Measurements from ENCODE around the gene FAAP24.
"Not testable (repeated sequence)": the region's sequence is repeated elsewhere in the genome, so short reads cannot be mapped to it uniquely, and the experiment has no call there.

The FAAP24 gene

DNA sequence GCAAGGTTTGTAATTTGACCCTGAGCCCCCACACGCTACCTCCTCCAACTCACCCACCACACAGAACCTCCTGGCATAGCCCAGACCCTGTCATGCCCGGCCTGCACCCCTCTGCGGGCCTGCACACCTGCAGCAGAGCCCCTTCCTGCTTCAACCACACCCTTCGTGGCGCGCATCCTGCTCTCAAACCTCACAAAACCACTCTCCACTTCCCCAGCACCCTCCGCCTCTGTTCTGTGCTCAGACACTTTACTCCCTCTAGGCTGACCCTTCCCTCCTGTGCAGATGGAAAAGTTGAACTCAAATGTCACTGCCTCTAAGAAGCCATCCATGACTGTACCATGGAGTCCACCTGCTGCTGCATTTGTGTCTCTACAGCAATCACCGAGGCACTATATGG, 28.5 kb downstream of the FAAP24 start:
- DNase-seq, result no peak

- no peak for DNase-seq
These were observed 28.9 kb downstream of the FAAP24 start for GRCh38 chr19:33000910-33001309.

- not testable (repeated sequence) for DNase-seq
These were observed 30.3 kb downstream of the FAAP24 start for GRCh38 chr19:33002126-33002865.

DNA sequence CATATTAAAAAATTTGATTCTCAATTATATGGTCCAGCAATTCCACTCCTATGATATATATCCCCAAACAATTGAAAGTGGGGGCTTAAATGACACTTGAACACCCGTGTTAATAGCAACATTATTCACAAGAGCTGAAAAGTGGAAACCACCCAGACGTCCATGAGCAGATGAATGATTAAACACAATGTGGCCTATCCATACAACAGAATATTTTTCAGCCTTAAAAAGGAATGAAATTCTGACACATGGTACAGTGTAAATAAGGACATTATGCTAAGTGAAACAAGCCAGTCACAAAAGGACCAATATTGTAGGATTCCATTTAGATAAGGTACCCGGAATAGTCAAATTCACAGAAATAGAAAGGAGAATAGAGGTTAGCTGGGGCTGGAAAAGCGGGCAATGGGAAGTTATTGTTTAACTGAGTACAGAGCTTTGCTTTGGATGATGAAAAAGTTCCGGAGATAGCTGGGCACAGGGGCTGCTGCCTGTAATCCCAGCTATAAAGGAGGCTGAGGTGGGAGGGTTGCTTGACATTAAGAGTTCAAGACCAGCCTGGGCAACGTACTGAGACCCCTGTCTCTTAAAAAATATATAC, 31.5 kb downstream of the FAAP24 start:
- DNase-seq, result not testable (repeated sequence)

DNA sequence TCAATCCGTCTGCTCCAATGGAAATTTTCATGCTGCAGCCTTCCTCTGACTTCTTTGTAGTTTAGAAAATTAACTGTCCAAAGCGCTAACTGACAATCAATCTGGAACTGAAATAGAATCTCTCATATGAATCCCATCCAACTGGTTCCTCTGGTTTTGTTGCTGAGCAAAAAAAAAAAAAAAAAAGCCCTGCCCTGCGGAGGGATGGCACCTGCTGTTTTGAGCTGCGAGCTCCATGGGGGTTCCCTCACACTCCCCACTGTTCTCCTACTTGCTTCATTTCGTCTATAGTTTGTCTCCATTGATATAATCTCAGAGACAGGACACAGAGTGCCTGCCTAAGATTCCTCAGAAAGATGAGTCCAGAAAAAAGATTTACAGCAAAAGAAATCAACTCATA, 33.4 kb downstream of the FAAP24 start:
- DNase-seq, result no peak

GRCh38 chr19:33008738-33009137, 36.7 kb downstream of the FAAP24 start:
- no peak for DNase-seq

DNA sequence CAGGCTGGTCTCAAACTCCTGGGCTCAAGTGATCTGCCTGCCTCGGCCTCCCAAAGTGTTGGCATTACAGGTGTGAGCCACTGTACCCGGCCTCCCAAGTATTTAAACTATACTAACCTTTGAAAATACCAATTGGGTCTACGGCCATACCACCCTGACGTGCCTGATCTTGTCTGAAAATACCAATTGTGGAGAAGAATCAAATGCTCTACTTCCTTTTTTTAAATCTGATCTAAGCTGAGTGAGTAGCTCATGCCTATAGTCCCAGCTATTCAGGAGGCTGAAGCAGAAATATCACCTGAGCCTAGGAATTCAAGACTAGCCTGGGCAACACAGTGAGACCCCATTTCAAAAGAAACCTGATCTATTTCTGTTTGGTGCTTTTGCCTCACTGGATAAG, 38.8 kb downstream of the FAAP24 start:
- DNase-seq, result not testable (repeated sequence)

DNA sequence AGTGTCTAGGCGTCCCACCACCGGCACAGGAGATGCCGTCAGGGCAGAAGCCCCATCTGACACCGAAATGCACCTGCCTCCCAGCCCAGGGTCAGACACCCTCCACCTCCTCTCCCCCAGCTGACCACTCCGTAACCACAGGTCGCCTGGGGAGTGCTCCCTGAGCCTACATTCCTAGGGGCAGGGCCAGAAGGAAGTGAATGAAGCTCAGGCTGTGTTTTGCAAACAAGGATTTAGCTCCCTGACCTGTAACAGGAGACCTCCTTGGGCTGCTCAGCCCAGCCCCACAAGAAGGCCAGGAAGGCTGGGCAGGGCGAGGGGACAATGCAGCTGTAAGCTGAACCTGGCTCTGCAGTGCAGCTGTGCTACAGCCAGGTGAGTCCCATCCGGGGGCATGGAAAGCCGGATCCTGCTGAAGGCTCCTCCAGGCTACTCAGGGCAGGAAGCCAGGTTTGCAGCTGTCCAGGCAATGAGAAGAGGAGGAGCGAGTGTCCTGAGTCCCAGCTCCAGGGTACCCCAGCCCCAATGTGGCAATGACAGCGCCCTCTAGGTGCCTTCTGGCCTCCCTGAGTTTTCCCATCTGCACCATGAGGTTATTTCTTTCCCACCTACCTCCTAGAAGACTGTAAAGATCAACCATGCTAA, 50.6 kb downstream of the FAAP24 start:
- no peak for DNase-seq

- DNase-seq, result no peak
These were observed 52.4 kb downstream of the FAAP24 start for GRCh38 chr19:33024398-33024797.

GRCh38 chr19:33025468-33026238, 53.6 kb downstream of the FAAP24 start:
- not testable (repeated sequence) for DNase-seq

DNA sequence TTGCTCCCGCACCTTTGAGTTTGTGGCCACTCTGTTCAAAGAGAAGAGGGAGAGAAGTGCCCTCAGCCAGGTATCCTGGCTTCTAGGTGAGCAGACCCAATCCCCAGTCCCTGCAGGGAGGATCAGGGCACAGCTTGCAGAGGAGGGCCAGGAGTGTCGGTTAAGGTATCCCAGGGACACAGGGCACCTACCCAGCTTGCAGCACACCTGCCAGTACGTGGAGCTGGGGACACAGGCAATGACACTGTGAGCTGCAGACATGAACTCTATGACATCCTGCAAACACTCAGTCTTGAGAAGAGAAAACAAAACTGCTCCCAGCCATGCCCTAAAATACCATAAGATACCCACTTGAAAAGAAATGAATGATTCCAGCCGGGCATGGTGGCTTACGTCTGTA, 54.6 kb downstream of the FAAP24 start:
- not testable (repeated sequence) for DNase-seq

All from activated CD4-positive, alpha-beta T cell treated with anti-CD3 and anti-CD28 coated beads, Interleukin-2, amount 50 U/mL, for 16 hours (primary cell).